ENCODE data around the gene EML6. TPM values are rescaled to one million over a fixed set of nuclear protein-coding genes. Genes with fewer than 3 reads are reported as not detected.

EML6 gene
- total RNA-seq, 1 experiment from 2014 or later = 6.6 TPM

GRCh38 chr2:54755641-54756326 is 32.3 kb downstream of the EML6 start:
- Histone ChIP-seq H3K27me3 (ENCODE audit: insufficient read depth, low read length) (no peaks in the 10 kb centered on the region), H2AFZ (ENCODE audit: low read depth, low read length, poor library complexity, severe bottlenecking) (no peak overlapping the region), H3K4me3 (replicated peaks in 1 of 2; ENCODE audit: low read depth in 1 of 2, low read length in 2 of 2) (no peak overlapping the region), H3K4me1 (ENCODE audit: control insufficient read depth in 1 of 2, insufficient read depth in 2 of 2, low read length in 2 of 2) (peaks cover 0 to 10% of the 10 kb centered on the region in 2 experiments; a peak in 1 of 4 replicates), H3K36me3 (ENCODE audit: control insufficient read depth in 1 of 2, insufficient read depth in 2 of 2, low read length in 2 of 2) (no peaks in the 10 kb centered on the region), H3K9ac (ENCODE audit: low read length) (no peak overlapping the region), H4K20me1 (ENCODE audit: insufficient read depth) (no peaks in the 10 kb centered on the region), H3K4me2 (ENCODE audit: low read length) (no peak overlapping the region), H3K79me2 (ENCODE audit: insufficient read depth, low read length) (no peaks in the 10 kb centered on the region), H3K9me2 (ENCODE audit: insufficient read depth) (no peaks in the 10 kb centered on the region), H3K27ac (ENCODE audit: low read depth, low read length) (no peak overlapping the region), H3K9me3 (ENCODE audit: control insufficient read depth in 1 of 2, insufficient read depth in 1 of 2, low read depth in 1 of 2, low read length in 2 of 2) (no peaks in the 10 kb centered on the region)
- intact Hi-C loops (cut with micrococcal nuclease) = no loop called here
- TF ChIP-seq TCF7L2 (IDR thresholded peaks at IDR 0.05; ENCODE audit: borderline replicate concordance, extremely low read depth, insufficient read depth, insufficient read length) = no peak
- no peak for TF ChIP-seq CTCF (IDR thresholded peaks at IDR 0.05 in 2 of 3, conservative IDR thresholded peaks at IDR 0.05 in 1 of 3; ENCODE audit: borderline replicate concordance in 1 of 3, insufficient read depth in 1 of 3, low read depth in 2 of 3, low read length in 2 of 3)
- TF ChIP-seq CEBPB (IDR thresholded peaks at IDR 0.05; ENCODE audit: low read depth) = peak; percentile 30; the same call in 1 of the 2 replicates
- ChIA-PET POLR2A (no interaction called here), CTCF (no interaction called here), RAD21 (ENCODE audit: low non-redundant PET in 1 of 2, low total read pairs in 2 of 2, uncharacterized antibody in 2 of 2, unreplicated experiment in 2 of 2) (no interaction called here)
- BruUV-seq (replicated peaks) = no TSS peak
- DNase-seq (ENCODE audit: low read depth, low spot score) = no peak
- ATAC-seq = no peak

- DNase-seq (ENCODE audit: low read depth, low spot score) (no peak), ATAC-seq (no peak)
- intact Hi-C loops (cut with micrococcal nuclease) = no loop called here
- Histone ChIP-seq H3K27ac (ENCODE audit: low read depth, low read length) (no peak overlapping the region), H2AFZ (ENCODE audit: low read depth, low read length, poor library complexity, severe bottlenecking) (no peak overlapping the region), H4K20me1 (ENCODE audit: insufficient read depth) (no peaks in the 10 kb centered on the region), H3K79me2 (ENCODE audit: insufficient read depth, low read length) (no peaks in the 10 kb centered on the region), H3K4me2 (ENCODE audit: low read length) (no peak overlapping the region), H3K9ac (ENCODE audit: low read length) (no peak overlapping the region), H3K9me3 (ENCODE audit: control insufficient read depth in 1 of 2, insufficient read depth in 1 of 2, low read depth in 1 of 2, low read length in 2 of 2) (no peaks in the 10 kb centered on the region), H3K4me3 (replicated peaks in 1 of 2; ENCODE audit: low read depth in 1 of 2, low read length in 2 of 2) (no peak overlapping the region), H3K36me3 (ENCODE audit: control insufficient read depth in 1 of 2, insufficient read depth in 2 of 2, low read length in 2 of 2) (no peaks in the 10 kb centered on the region), H3K9me2 (ENCODE audit: insufficient read depth) (no peaks in the 10 kb centered on the region), H3K27me3 (ENCODE audit: insufficient read depth, low read length) (no peaks in the 10 kb centered on the region), H3K4me1 (ENCODE audit: control insufficient read depth in 1 of 2, insufficient read depth in 2 of 2, low read length in 2 of 2) (peaks cover 0 to 10% of the 10 kb centered on the region in 2 experiments; a peak in 1 of 4 replicates)
- RAD21 ChIA-PET (ENCODE audit: low non-redundant PET in 1 of 2, low total read pairs in 2 of 2, uncharacterized antibody in 2 of 2, unreplicated experiment in 2 of 2) = no interaction called here
- POLR2A ChIA-PET = no interaction called here
- BruUV-seq (replicated peaks) = no TSS peak
- CTCF ChIA-PET = no interaction called here
- no peak for TF ChIP-seq ZBTB33 (IDR thresholded peaks at IDR 0.05; ENCODE audit: extremely low read depth, insufficient replicate concordance, low read length)
- TF ChIP-seq ELF1 (IDR thresholded peaks at IDR 0.05; ENCODE audit: borderline replicate concordance, low read depth) = no peak
- no peak for TF ChIP-seq ZNF274 (IDR thresholded peaks at IDR 0.05; ENCODE audit: low read depth, low read length)
- TF ChIP-seq EZH2phosphoT487 (IDR thresholded peaks at IDR 0.05; ENCODE audit: borderline replicate concordance) = no peak
- TF ChIP-seq RAD21 (IDR thresholded peaks at IDR 0.05; ENCODE audit: low read depth) = no peak
- TF ChIP-seq EGR1 (IDR thresholded peaks at IDR 0.05; ENCODE audit: low read depth) = no peak
- TF ChIP-seq EZH2 (IDR thresholded peaks at IDR 0.05) = no peak
- TF ChIP-seq ATF3 (IDR thresholded peaks at IDR 0.05) = no peak
- TF ChIP-seq POLR2A (IDR thresholded peaks at IDR 0.05; ENCODE audit: borderline replicate concordance, extremely low read depth, insufficient read depth, insufficient read length) = no peak
- no peak for TF ChIP-seq SIN3A (IDR thresholded peaks at IDR 0.05; ENCODE audit: low read depth)
- no peak for TF ChIP-seq CBX3 (IDR thresholded peaks at IDR 0.05; ENCODE audit: low read depth)
These were observed 34.0 kb downstream of the EML6 start for GRCh38 chr2:54757500-54757899.

All from HCT116 (cell line).